NCI-H2196 (cell line): ENCODE results near the gene PARVG.

Experiments used
- DNase-seq: peaks from one replicate; lab custom pipeline; 2025; ENCODE audit not compliant: unreplicated experiment; lab: John Stamatoyannopoulos, UW

Gene PARVG

GRCh38 chr22:44193535-44193891 is 12.8 kb downstream of the PARVG start:
- no peak for DNase-seq

- DNase-seq, result no peak
These were observed 13.8 kb downstream of the PARVG start for GRCh38 chr22:44194569-44194968.

GRCh38 chr22:44195189-44195871 is 14.6 kb downstream of the PARVG start:
- DNase-seq, result no peak

GRCh38 chr22:44196241-44196640 is 15.5 kb downstream of the PARVG start:
- DNase-seq, result no peak

- DNase-seq, result no peak
These were observed 16.0 kb downstream of the PARVG start for GRCh38 chr22:44196731-44197131.

GRCh38 chr22:44197271-44197670 is 16.5 kb downstream of the PARVG start:
- DNase-seq, result no peak

GRCh38 chr22:44199164-44199563 is 18.4 kb downstream of the PARVG start:
- no peak for DNase-seq

GRCh38 chr22:44199866-44200265 is 19.1 kb downstream of the PARVG start:
- no peak for DNase-seq

- DNase-seq, result no peak
These were observed 19.7 kb downstream of the PARVG start for GRCh38 chr22:44200451-44200850.

GRCh38 chr22:44200855-44201550 is 20.3 kb downstream of the PARVG start:
- DNase-seq, result no peak

- DNase-seq, result no peak
These were observed 20.9 kb downstream of the PARVG start for GRCh38 chr22:44201665-44202064.

GRCh38 chr22:44202261-44202789 is 21.6 kb downstream of the PARVG start:
- DNase-seq, result no peak

GRCh38 chr22:44203203-44203602 is 22.5 kb downstream of the PARVG start:
- DNase-seq, result no peak

GRCh38 chr22:44204739-44205515 is 24.2 kb downstream of the PARVG start:
- DNase-seq, result no peak

- DNase-seq, result no peak
These were observed 25.0 kb downstream of the PARVG start for GRCh38 chr22:44205516-44206329.

- DNase-seq, result no peak
These were observed 25.6 kb downstream of the PARVG start for GRCh38 chr22:44206330-44206645.

GRCh38 chr22:44206696-44207095 is 26.0 kb downstream of the PARVG start:
- DNase-seq, result no peak

GRCh38 chr22:44207173-44207980 is 26.7 kb downstream of the PARVG start:
- no peak for DNase-seq

- DNase-seq, result no peak
These were observed 27.2 kb downstream of the PARVG start for GRCh38 chr22:44207981-44208317.

GRCh38 chr22:44209343-44209742 is 28.6 kb downstream of the PARVG start:
- DNase-seq, result no peak
